ENCODE data around the gene RABEP1. TPM values are rescaled to one million over a fixed set of nuclear protein-coding genes. Genes with fewer than 3 reads are reported as not detected.

The RABEP1 gene
- total RNA-seq, 2 experiments from 2014 or later, result 58.7 to 60.6 TPM

- ATAC-seq (no peak), DNase-seq (no peak)
- TF ChIP-seq, protein P1, sequence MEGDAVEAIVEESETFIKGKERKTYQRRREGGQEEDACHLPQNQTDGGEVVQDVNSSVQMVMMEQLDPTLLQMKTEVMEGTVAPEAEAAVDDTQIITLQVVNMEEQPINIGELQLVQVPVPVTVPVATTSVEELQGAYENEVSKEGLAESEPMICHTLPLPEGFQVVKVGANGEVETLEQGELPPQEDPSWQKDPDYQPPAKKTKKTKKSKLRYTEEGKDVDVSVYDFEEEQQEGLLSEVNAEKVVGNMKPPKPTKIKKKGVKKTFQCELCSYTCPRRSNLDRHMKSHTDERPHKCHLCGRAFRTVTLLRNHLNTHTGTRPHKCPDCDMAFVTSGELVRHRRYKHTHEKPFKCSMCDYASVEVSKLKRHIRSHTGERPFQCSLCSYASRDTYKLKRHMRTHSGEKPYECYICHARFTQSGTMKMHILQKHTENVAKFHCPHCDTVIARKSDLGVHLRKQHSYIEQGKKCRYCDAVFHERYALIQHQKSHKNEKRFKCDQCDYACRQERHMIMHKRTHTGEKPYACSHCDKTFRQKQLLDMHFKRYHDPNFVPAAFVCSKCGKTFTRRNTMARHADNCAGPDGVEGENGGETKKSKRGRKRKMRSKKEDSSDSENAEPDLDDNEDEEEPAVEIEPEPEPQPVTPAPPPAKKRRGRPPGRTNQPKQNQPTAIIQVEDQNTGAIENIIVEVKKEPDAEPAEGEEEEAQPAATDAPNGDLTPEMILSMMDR (IDR thresholded peaks at IDR 0.05), result no peak
- POLR2A ChIA-PET, result no interaction called here
- H3K27me3 Mint-ChIP-seq, result no peaks in the 10 kb centered on the region
- no peaks in the 10 kb centered on the region for H3K9me3 Mint-ChIP-seq
- no peaks in the 10 kb centered on the region for H3K36me3 Mint-ChIP-seq (ENCODE audit: low read depth)
- H3K4me1 Mint-ChIP-seq (ENCODE audit: low read depth), result peaks cover 11% of the 10 kb centered on the region
- intact Hi-C loops (cut with micrococcal nuclease), result no loop called here
- CTCF ChIA-PET, result no interaction called here
- no peak overlapping the region for H3K27ac Mint-ChIP-seq
- H3K4me3 Mint-ChIP-seq, result no peak overlapping the region
Observed at GRCh38 chr17:5257124-5257523, 25.0 kb upstream of the RABEP1 start.

- Mint-ChIP-seq H3K27me3 (no peaks in the 10 kb centered on the region), H3K4me1 (ENCODE audit: low read depth) (no peaks in the 10 kb centered on the region), H3K36me3 (ENCODE audit: low read depth) (no peaks in the 10 kb centered on the region), H3K9me3 (no peaks in the 10 kb centered on the region), H3K4me3 (no peak overlapping the region), H3K27ac (no peak overlapping the region)
- DNase-seq (no peak), ATAC-seq (no peak)
- intact Hi-C loops (cut with micrococcal nuclease), result no loop called here
- TF ChIP-seq, protein P1 (IDR thresholded peaks at IDR 0.05), result no peak
- ChIA-PET CTCF (no interaction called here), POLR2A (no interaction called here)
Observed at GRCh38 chr17:5260542-5260941, 21.5 kb upstream of the RABEP1 start.

DNA sequence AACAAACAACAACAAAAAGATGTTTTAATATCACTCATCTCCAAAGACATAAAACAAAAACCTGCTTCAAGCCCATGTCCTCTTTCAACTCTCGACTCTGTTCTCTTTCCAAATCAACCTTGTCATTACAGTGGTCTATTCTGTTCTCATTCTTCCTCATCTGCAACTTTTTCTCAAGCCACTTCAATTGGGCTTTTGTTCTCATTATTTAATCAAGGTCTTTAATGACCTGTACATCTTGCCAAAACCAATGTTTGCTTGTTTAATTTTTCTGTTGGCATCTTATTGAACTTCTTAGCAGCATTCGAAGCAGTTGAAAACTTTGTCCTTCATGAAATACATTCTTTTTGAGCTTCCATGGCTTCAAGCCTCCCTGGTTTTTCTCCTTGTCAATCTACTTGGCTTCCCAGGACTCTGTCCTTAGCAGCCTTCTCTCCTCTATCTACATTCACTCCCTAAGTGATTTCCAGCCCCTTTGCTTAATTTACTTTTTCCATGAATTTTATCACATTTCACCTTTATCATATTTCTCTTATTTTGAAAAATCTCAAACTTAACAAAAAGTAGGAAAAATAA, 19.6 kb upstream of the RABEP1 start:
- Mint-ChIP-seq H3K27ac (no peak overlapping the region), H3K36me3 (ENCODE audit: low read depth) (no peaks in the 10 kb centered on the region), H3K9me3 (no peaks in the 10 kb centered on the region), H3K4me3 (no peak overlapping the region), H3K4me1 (ENCODE audit: low read depth) (no peaks in the 10 kb centered on the region), H3K27me3 (no peaks in the 10 kb centered on the region)
- DNase-seq, result no peak
- ChIA-PET CTCF (no interaction called here), POLR2A (no interaction called here)
- TF ChIP-seq, protein P1 (IDR thresholded peaks at IDR 0.05), result no peak
- intact Hi-C loops (cut with micrococcal nuclease), result no loop called here
- no peak for ATAC-seq

DNA sequence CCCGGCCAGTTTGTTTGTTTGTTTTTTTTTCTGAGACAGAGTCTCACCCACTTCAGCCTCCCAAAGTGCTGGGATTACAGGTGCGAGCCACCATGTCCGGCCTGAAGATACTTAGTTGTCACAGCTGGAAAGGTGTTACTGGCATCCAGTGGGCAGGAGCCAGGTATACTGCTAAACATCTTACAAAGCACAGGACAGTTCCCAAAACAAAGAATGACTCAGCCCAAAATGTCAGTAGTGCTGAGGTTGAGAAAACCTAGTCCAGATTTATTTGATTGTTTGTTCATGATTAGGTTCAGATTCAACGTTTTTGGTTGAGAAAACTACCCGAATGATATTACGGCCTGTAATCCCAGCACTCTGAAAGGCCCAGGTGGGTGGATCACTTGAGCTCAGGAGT, 18.6 kb upstream of the RABEP1 start:
- no peaks in the 10 kb centered on the region for H3K9me3 Mint-ChIP-seq
- no peak for DNase-seq
- H3K27ac Mint-ChIP-seq, result no peak overlapping the region
- ATAC-seq, result no peak
- CTCF ChIA-PET, result no interaction called here
- TF ChIP-seq, protein P1 (IDR thresholded peaks at IDR 0.05), result no peak
- no peaks in the 10 kb centered on the region for H3K4me1 Mint-ChIP-seq (ENCODE audit: low read depth)
- H3K4me3 Mint-ChIP-seq, result no peak overlapping the region
- POLR2A ChIA-PET, result no interaction called here
- no peaks in the 10 kb centered on the region for H3K36me3 Mint-ChIP-seq (ENCODE audit: low read depth)
- no peaks in the 10 kb centered on the region for H3K27me3 Mint-ChIP-seq
- intact Hi-C loops (cut with micrococcal nuclease), result no loop called here

- Mint-ChIP-seq H3K4me3 (no peak overlapping the region), H3K4me1 (ENCODE audit: low read depth) (no peaks in the 10 kb centered on the region), H3K27me3 (no peaks in the 10 kb centered on the region), H3K27ac (no peak overlapping the region), H3K9me3 (no peaks in the 10 kb centered on the region), H3K36me3 (ENCODE audit: low read depth) (no peaks in the 10 kb centered on the region)
- ChIA-PET CTCF (interaction anchor here (1.4 to 1.6 kb wide), 2 partner anchors 15 to 16 kb away, joined by 3 to 4 read pairs; no protein-coding TSS in a partner anchor), POLR2A (interaction anchor here (1.5 kb wide), 1 partner anchor 18 kb away, joined by 3 read pairs; no protein-coding TSS in a partner anchor)
- intact Hi-C loops (cut with micrococcal nuclease), result no loop called here
- TF ChIP-seq, protein P1 (IDR thresholded peaks at IDR 0.05), result no peak
- ATAC-seq, result no peak
- no peak for DNase-seq
Observed at GRCh38 chr17:5264893-5265292, 17.2 kb upstream of the RABEP1 start.

All from activated CD8-positive, alpha-beta T cell treated with anti-CD3 and anti-CD28 coated beads for 36 hours (primary cell).